Measurements from ENCODE around the gene L1TD1.

The L1TD1 gene

GRCh38 chr1:62230718-62231117, 36.1 kb downstream of the L1TD1 start:
- H3K9me3 ChIP-seq = no peaks in the 10 kb centered on the region
- H3K36me3 ChIP-seq = no peaks in the 10 kb centered on the region
- TF ChIP-seq CTCF (IDR thresholded peaks at IDR 0.05) = no peak
- intact Hi-C loops (cut with DNase I; ENCODE audit: low total_unique reads) = no loop called here
- peak in 1 of 2 donors; percentile 31 for DNase-seq
- no peaks in the 10 kb centered on the region for H3K4me1 ChIP-seq
- no peak overlapping the region for H3K4me3 ChIP-seq
- H3K27ac ChIP-seq = no peak overlapping the region
- H3K27me3 ChIP-seq = peaks cover 0 to 2% of the 10 kb centered on the region in 2 donors

GRCh38 chr1:62232871-62233278, 38.2 kb downstream of the L1TD1 start:
- Histone ChIP-seq H3K27ac (no peak overlapping the region), H3K27me3 (peaks cover 0 to 2% of the 10 kb centered on the region in 2 donors), H3K36me3 (no peaks in the 10 kb centered on the region), H3K9me3 (no peaks in the 10 kb centered on the region), H3K4me1 (no peaks in the 10 kb centered on the region), H3K4me3 (no peak overlapping the region)
- intact Hi-C loops (cut with DNase I; ENCODE audit: low total_unique reads) = no loop called here
- DNase-seq = no peak
- no peak for TF ChIP-seq CTCF (IDR thresholded peaks at IDR 0.05)

GRCh38 chr1:62233926-62234450, 39.3 kb downstream of the L1TD1 start:
- H3K27me3 ChIP-seq = peaks cover 0 to 2% of the 10 kb centered on the region in 2 donors
- H3K27ac ChIP-seq = no peak overlapping the region
- H3K36me3 ChIP-seq = no peaks in the 10 kb centered on the region
- intact Hi-C loops (cut with DNase I; ENCODE audit: low total_unique reads) = no loop called here
- TF ChIP-seq CTCF (IDR thresholded peaks at IDR 0.05) = no peak
- no peak overlapping the region for H3K4me3 ChIP-seq
- no peak for DNase-seq
- no peaks in the 10 kb centered on the region for H3K9me3 ChIP-seq
- H3K4me1 ChIP-seq = no peaks in the 10 kb centered on the region

GRCh38 chr1:62234688-62235087, 40.0 kb downstream of the L1TD1 start:
- H3K9me3 ChIP-seq = no peaks in the 10 kb centered on the region
- H3K4me3 ChIP-seq = no peak overlapping the region
- no peak for TF ChIP-seq CTCF (IDR thresholded peaks at IDR 0.05)
- no peaks in the 10 kb centered on the region for H3K36me3 ChIP-seq
- H3K27me3 ChIP-seq = peaks cover 0 to 2% of the 10 kb centered on the region in 2 donors
- intact Hi-C loops (cut with DNase I; ENCODE audit: low total_unique reads) = no loop called here
- no peak overlapping the region for H3K27ac ChIP-seq
- no peak for DNase-seq
- no peaks in the 10 kb centered on the region for H3K4me1 ChIP-seq

GRCh38 chr1:62235576-62235975, 40.9 kb downstream of the L1TD1 start:
- Histone ChIP-seq H3K27ac (no peak overlapping the region), H3K4me1 (no peaks in the 10 kb centered on the region), H3K9me3 (no peaks in the 10 kb centered on the region), H3K27me3 (no peaks in the 10 kb centered on the region), H3K36me3 (no peaks in the 10 kb centered on the region), H3K4me3 (no peak overlapping the region)
- intact Hi-C loops (cut with DNase I; ENCODE audit: low total_unique reads) = no loop called here
- no peak for TF ChIP-seq CTCF (IDR thresholded peaks at IDR 0.05)
- DNase-seq = no peak

- H3K36me3 ChIP-seq = no peaks in the 10 kb centered on the region
- intact Hi-C loops (cut with DNase I; ENCODE audit: low total_unique reads) = no loop called here
- no peak for TF ChIP-seq CTCF (IDR thresholded peaks at IDR 0.05)
- H3K27me3 ChIP-seq = no peaks in the 10 kb centered on the region
- H3K27ac ChIP-seq = no peak overlapping the region
- no peak overlapping the region for H3K4me3 ChIP-seq
- H3K9me3 ChIP-seq = no peaks in the 10 kb centered on the region
- no peak for DNase-seq
- no peaks in the 10 kb centered on the region for H3K4me1 ChIP-seq
Measured at GRCh38 chr1:62237361-62237760, 42.7 kb downstream of the L1TD1 start.

Data from tibial artery (tissue), 4 donors.